ENCODE data around the gene ZXDC.

The ZXDC gene

GRCh38 chr3:126498929-126499328, 23.2 kb upstream of the ZXDC start:
- no peak for DNase-seq
- H3K36me3 ChIP-seq = no peaks in the 10 kb centered on the region

GRCh38 chr3:126498461-126498860, 22.8 kb upstream of the ZXDC start:
- H3K9me3 ChIP-seq = no peaks in the 10 kb centered on the region
- H3K27me3 ChIP-seq = no peaks in the 10 kb centered on the region
- no peaks in the 10 kb centered on the region for H3K36me3 ChIP-seq
- H3K4me3 ChIP-seq (ENCODE audit: low read depth, low read length) = no peak overlapping the region
- no peak for DNase-seq
- no peaks in the 10 kb centered on the region for H3K4me1 ChIP-seq
- TF ChIP-seq, protein P1, sequence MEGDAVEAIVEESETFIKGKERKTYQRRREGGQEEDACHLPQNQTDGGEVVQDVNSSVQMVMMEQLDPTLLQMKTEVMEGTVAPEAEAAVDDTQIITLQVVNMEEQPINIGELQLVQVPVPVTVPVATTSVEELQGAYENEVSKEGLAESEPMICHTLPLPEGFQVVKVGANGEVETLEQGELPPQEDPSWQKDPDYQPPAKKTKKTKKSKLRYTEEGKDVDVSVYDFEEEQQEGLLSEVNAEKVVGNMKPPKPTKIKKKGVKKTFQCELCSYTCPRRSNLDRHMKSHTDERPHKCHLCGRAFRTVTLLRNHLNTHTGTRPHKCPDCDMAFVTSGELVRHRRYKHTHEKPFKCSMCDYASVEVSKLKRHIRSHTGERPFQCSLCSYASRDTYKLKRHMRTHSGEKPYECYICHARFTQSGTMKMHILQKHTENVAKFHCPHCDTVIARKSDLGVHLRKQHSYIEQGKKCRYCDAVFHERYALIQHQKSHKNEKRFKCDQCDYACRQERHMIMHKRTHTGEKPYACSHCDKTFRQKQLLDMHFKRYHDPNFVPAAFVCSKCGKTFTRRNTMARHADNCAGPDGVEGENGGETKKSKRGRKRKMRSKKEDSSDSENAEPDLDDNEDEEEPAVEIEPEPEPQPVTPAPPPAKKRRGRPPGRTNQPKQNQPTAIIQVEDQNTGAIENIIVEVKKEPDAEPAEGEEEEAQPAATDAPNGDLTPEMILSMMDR (IDR thresholded peaks at IDR 0.05; ENCODE audit: low read depth, low read length) = no peak

More at GRCh38 chr3:126498929-126499328, 23.2 kb upstream of the ZXDC start:
- Histone ChIP-seq H3K27me3 (no peaks in the 10 kb centered on the region), H3K4me3 (ENCODE audit: low read depth, low read length) (no peak overlapping the region), H3K4me1 (no peaks in the 10 kb centered on the region), H3K9me3 (no peaks in the 10 kb centered on the region)
- TF ChIP-seq, protein P1 (IDR thresholded peaks at IDR 0.05; ENCODE audit: low read depth, low read length) = no peak

- Histone ChIP-seq H3K4me1 (no peaks in the 10 kb centered on the region), H3K9me3 (no peaks in the 10 kb centered on the region), H3K36me3 (no peaks in the 10 kb centered on the region), H3K4me3 (ENCODE audit: low read depth, low read length) (no peak overlapping the region), H3K27me3 (no peaks in the 10 kb centered on the region)
- no peak for DNase-seq
- TF ChIP-seq, protein P1 (IDR thresholded peaks at IDR 0.05; ENCODE audit: low read depth, low read length) = no peak
Observed at GRCh38 chr3:126497956-126498355, 22.3 kb upstream of the ZXDC start.

DNA sequence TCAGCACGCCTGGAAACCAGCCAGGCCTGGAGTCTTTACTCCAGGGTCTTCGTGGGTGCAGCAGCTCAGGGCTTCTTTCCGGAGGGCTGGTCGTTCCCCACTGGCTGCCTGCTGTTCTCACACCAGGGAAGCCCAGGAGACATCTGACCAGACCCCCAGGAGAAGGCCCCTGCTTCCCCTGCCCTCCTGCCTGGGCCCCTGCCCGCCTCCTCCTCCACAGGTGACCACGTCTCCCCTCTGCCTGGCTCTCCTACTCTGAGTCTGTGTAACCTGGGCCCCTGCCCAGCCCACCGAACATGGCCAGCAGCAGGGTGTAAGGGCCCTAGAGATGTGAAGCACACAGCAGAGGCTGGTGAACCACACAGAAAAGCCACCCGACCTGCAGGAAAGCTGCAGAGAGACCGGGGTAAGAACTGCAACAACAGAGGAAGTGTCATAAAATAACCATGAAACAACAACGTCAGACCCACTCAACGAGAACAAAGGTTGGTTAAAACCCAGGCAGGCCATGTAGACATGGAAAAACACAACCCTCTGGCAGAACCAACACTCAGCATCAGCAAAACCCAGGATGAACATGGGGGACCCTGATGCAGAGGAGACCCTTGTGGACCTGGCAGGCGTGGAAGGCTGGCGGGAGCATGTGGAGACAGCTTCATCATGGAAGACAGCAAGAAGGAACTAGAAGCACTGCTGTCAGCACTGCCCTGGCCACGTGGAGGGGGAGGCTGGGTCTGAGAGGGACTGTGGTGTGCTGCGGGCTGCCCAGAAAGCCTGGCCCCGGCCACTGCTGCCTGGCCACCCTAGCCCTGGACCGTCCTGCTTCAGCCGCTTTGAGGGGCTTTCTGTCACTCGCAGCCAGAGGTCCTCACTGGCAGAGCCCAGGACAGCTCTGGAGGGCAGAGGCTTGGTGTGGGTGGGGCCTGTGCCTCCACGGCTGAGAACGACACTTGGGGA, 21.5 kb upstream of the ZXDC start:
- no peak for DNase-seq
- no peaks in the 10 kb centered on the region for H3K27me3 ChIP-seq
- no peaks in the 10 kb centered on the region for H3K9me3 ChIP-seq
- TF ChIP-seq, protein P1 (IDR thresholded peaks at IDR 0.05; ENCODE audit: low read depth, low read length) = no peak
- no peaks in the 10 kb centered on the region for H3K4me1 ChIP-seq
- H3K4me3 ChIP-seq (ENCODE audit: low read depth, low read length) = no peak overlapping the region
- no peaks in the 10 kb centered on the region for H3K36me3 ChIP-seq

- Histone ChIP-seq H3K4me1 (no peaks in the 10 kb centered on the region), H3K4me3 (ENCODE audit: low read depth, low read length) (no peak overlapping the region), H3K36me3 (no peaks in the 10 kb centered on the region), H3K27me3 (no peaks in the 10 kb centered on the region), H3K9me3 (no peaks in the 10 kb centered on the region)
- TF ChIP-seq, protein P1 (IDR thresholded peaks at IDR 0.05; ENCODE audit: low read depth, low read length) = no peak
- DNase-seq = no peak
Observed at GRCh38 chr3:126495786-126496185, 20.1 kb upstream of the ZXDC start.

- no peak for DNase-seq
- TF ChIP-seq, protein P1 (IDR thresholded peaks at IDR 0.05; ENCODE audit: low read depth, low read length) = no peak
- Histone ChIP-seq H3K36me3 (no peaks in the 10 kb centered on the region), H3K9me3 (no peaks in the 10 kb centered on the region), H3K27me3 (no peaks in the 10 kb centered on the region), H3K4me1 (no peaks in the 10 kb centered on the region), H3K4me3 (ENCODE audit: low read depth, low read length) (no peak overlapping the region)
Observed at GRCh38 chr3:126494970-126495230, 19.2 kb upstream of the ZXDC start.

Measured in BE2C (cell line).